MM.1S (cell line): Measurements from ENCODE around the gene RCE1.

ENCODE experiments used
- EZH2 ChIP-seq: fragments of 300-600 bp; sonication (generic); optimal IDR thresholded peaks from 2 replicates; pipeline ENCODE3; 2017; ENCODE audit warnings: low read depth, mild to moderate bottlenecking, antibody characterized with exemption, low read length, mixed read lengths
- TF ChIP-seq, protein P1 (sequence below): fragments of 300-600 bp; sonication (generic); IDR thresholded peaks from 2 replicates; pipeline ENCODE4 v1.5.1; 2016; ENCODE audit warnings: antibody characterized with exemption, low read length, mixed read lengths

- TF ChIP-seq, protein P1, sequence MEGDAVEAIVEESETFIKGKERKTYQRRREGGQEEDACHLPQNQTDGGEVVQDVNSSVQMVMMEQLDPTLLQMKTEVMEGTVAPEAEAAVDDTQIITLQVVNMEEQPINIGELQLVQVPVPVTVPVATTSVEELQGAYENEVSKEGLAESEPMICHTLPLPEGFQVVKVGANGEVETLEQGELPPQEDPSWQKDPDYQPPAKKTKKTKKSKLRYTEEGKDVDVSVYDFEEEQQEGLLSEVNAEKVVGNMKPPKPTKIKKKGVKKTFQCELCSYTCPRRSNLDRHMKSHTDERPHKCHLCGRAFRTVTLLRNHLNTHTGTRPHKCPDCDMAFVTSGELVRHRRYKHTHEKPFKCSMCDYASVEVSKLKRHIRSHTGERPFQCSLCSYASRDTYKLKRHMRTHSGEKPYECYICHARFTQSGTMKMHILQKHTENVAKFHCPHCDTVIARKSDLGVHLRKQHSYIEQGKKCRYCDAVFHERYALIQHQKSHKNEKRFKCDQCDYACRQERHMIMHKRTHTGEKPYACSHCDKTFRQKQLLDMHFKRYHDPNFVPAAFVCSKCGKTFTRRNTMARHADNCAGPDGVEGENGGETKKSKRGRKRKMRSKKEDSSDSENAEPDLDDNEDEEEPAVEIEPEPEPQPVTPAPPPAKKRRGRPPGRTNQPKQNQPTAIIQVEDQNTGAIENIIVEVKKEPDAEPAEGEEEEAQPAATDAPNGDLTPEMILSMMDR = no peak
- TF ChIP-seq EZH2 = no peak
Measured at GRCh38 chr11:66880496-66881450, 37.5 kb downstream of the RCE1 start.
